Endothelial cell of umbilical vein (primary cell): ENCODE data around the gene VEPH1. TPM values are rescaled to one million over a fixed set of nuclear protein-coding genes. Genes with fewer than 3 reads are reported as not detected.

Experiments used
- BruUV-seq: library from RNA; stranded (reverse); fragments of 400-500 nt; replicated peaks from 2 replicates; lab custom pipeline; 2021; lab: Mats Ljungman, UMichigan
- CTCF ChIA-PET: fragments of 300-600, 350-600 bp; sonication (Branson Sonifier 250); formaldehyde crosslinking; loops from one replicate; lab custom pipeline; 2021; ENCODE audit warnings: antibody characterized with exemption, inconsistent platforms; lab: Charles Lee
- POLR2A ChIA-PET: fragments of 300-600, 350-600 bp; sonication (Branson Sonifier 250); formaldehyde crosslinking; loops from one replicate; lab custom pipeline; 2021; ENCODE audit warnings: antibody characterized with exemption, inconsistent platforms; lab: Charles Lee
- DNase-seq: peaks from one replicate; pipeline ENCODE4 v3.0.0-alpha.2; 2011; ENCODE audit warnings: low read depth, low spot score
- FAIRE-seq: peaks from 2 replicates; lab custom pipeline; 2011; peaks lifted over from hg19 to GRCh38; lab: Jason Lieb, UNC
- H2AFZ ChIP-seq: 2 replicates; pipeline ENCODE4 v1.6.0; 2012; ENCODE audit warnings: low read depth, low read length, control low read depth, inconsistent platforms
- H3K27ac ChIP-seq: 2 replicates; pipeline ENCODE4 v1.5.1; 2011; ENCODE audit warnings: low read depth, mild to moderate bottlenecking, control low read depth, low read length, moderate library complexity; ENCODE audit not compliant: insufficient read depth
- H3K27me3 ChIP-seq, 2 experiments: 2 replicates each; pipeline versions ENCODE4 v1.6.0 to v1.6.1; 2011; ENCODE audit warnings: low read length in 2 of 2, mixed read lengths in 1 of 2; ENCODE audit not compliant: control insufficient read depth in 2 of 2, insufficient read depth in 2 of 2
- H3K36me3 ChIP-seq, 2 experiments: 2 replicates in 1 of 2; 3 replicates in 1 of 2; pipeline ENCODE4 v1.5.1; 2011; ENCODE audit warnings: low read length in 2 of 2, mild to moderate bottlenecking in 1 of 2, moderate library complexity in 1 of 2; ENCODE audit not compliant: control insufficient read depth in 2 of 2, insufficient read depth in 2 of 2; ENCODE audit errors: extremely low read depth in 1 of 2
- H3K4me1 ChIP-seq: 3 replicates; pipeline ENCODE4 v1.5.1; 2011; ENCODE audit warnings: mild to moderate bottlenecking, low read length; ENCODE audit not compliant: control insufficient read depth, insufficient read depth; ENCODE audit errors: extremely low read depth
- H3K4me2 ChIP-seq: 2 replicates; pipeline ENCODE4 v1.6.1; 2011; ENCODE audit warnings: low read length, control low read depth, mixed read lengths; ENCODE audit not compliant: insufficient read depth
- H3K4me3 ChIP-seq, 3 experiments: fragments of 200-600 bp in 1 of 3; sonication (generic), shearing (Covaris generic) in 1 of 3; replicated peaks in 1 of 3; 2 replicates each; pipeline ENCODE4 v1.5.1; 2011 to 2016; ENCODE audit warnings: control low read depth in 3 of 3, low read length in 3 of 3, mild to moderate bottlenecking in 2 of 3, inconsistent platforms in 1 of 3, low read depth in 1 of 3, moderate library complexity in 1 of 3; ENCODE audit not compliant: insufficient read depth in 1 of 3
- H3K79me2 ChIP-seq: 2 replicates; pipeline ENCODE4 v1.6.0; 2012; ENCODE audit warnings: low read length, inconsistent platforms; ENCODE audit not compliant: control insufficient read depth, insufficient read depth
- H3K9ac ChIP-seq: replicated peaks from 2 replicates; pipeline ENCODE3; 2011; ENCODE audit warnings: low read length, control low read depth; ENCODE audit not compliant: insufficient read depth; ENCODE audit errors: extremely low read depth
- H3K9me1 ChIP-seq: replicated peaks from 3 replicates; pipeline ENCODE4 v1.6.0; 2011; ENCODE audit warnings: mild to moderate bottlenecking, low read length; ENCODE audit not compliant: control insufficient read depth, insufficient read depth; ENCODE audit errors: extremely low read depth
- H3K9me3 ChIP-seq: replicated peaks from 2 replicates; pipeline ENCODE4 v1.5.1; 2012; ENCODE audit warnings: low read length, inconsistent platforms; ENCODE audit not compliant: control insufficient read depth, insufficient read depth
- H4K20me1 ChIP-seq: replicated peaks from 2 replicates; pipeline ENCODE3; 2011; ENCODE audit warnings: mild to moderate bottlenecking, low read length; ENCODE audit not compliant: control insufficient read depth, insufficient read depth; ENCODE audit errors: extremely low read depth
- EZH2 ChIP-seq: IDR thresholded peaks from 2 replicates; pipeline ENCODE4 v1.6.1; 2012; ENCODE audit warnings: borderline replicate concordance, low read depth, mild to moderate bottlenecking, moderate library complexity, low read length, inconsistent platforms; ENCODE audit not compliant: severe bottlenecking
- FOS ChIP-seq: IDR thresholded peaks from 2 replicates; pipeline ENCODE4 v1.6.1; 2011; ENCODE audit warnings: mild to moderate bottlenecking, low read length, moderate library complexity, borderline replicate concordance; ENCODE audit not compliant: insufficient read depth
- GATA2 ChIP-seq: IDR thresholded peaks from 2 replicates; pipeline ENCODE4 v1.7.0; 2011; ENCODE audit warnings: low read depth, mild to moderate bottlenecking, moderate library complexity, mixed read lengths, low read length; ENCODE audit not compliant: insufficient read length, insufficient read depth
- JUN ChIP-seq: IDR thresholded peaks from 2 replicates; pipeline ENCODE4 v1.6.1; 2011; ENCODE audit warnings: borderline replicate concordance, low read depth; ENCODE audit not compliant: insufficient read length, insufficient read depth
- MYC ChIP-seq: IDR thresholded peaks from one replicate; pipeline ENCODE4 v1.6.1; 2011; ENCODE audit warnings: mild to moderate bottlenecking, low read depth, low read length
- POLR2A ChIP-seq: IDR thresholded peaks from 2 replicates; pipeline ENCODE4 v1.6.1; 2012; ENCODE audit warnings: low read depth, mild to moderate bottlenecking, control low read depth, low read length
- POLR2AphosphoS5 ChIP-seq: IDR thresholded peaks from 2 replicates; pipeline ENCODE4 v1.6.1; 2012; ENCODE audit warnings: low read depth, mild to moderate bottlenecking, control low read depth, low read length, moderate library complexity; ENCODE audit not compliant: insufficient read depth
- dilution Hi-C: fragments of 300-500 bp; cut with MboI; formaldehyde crosslinking; loops from one replicate; pipeline ENCODE4 v1.15.0; 2019; ENCODE audit warnings: low sequenced_read_pairs; ENCODE audit not compliant: extremely low pct_ligation_motif_present
- intact Hi-C: fragments of 100-400 bp; cut with micrococcal nuclease; formaldehyde crosslinking; loops from one replicate; pipeline ENCODE4 v1.10.0; 2022
- polyA plus RNA-seq, 4 experiments: library from polyadenylated mRNA; depleted of rRNA in 3 of 4; stranded (reverse) in 3 of 4; unstranded in 1 of 4; fragments of >200 nt; gene quantifications; 2 replicates each; pipeline versions ENCODE4 v1.2.1 to v1.2.3, GENCODE V29; 2011 to 2012; ENCODE audit warnings: missing spikeins in 1 of 4
- total RNA-seq: library from RNA; stranded (reverse); gene quantifications from 2 replicates; pipeline ENCODE4 v1.2.3, GENCODE V29; 2021
- TF ChIP-seq, protein P1 (sequence below): IDR thresholded peaks from 2 replicates; pipeline ENCODE4 v1.6.1; 2011; ENCODE audit not compliant: insufficient read depth, insufficient read length
- TF ChIP-seq, protein P2 (sequence below), 2 donors: IDR thresholded peaks; 1 replicate in 1 of 2; 2 replicates in 1 of 2; pipeline ENCODE4 v1.5.1; 2011; ENCODE audit warnings: low read length in 2 of 2, mild to moderate bottlenecking in 2 of 2, moderate library complexity in 2 of 2, control low read depth in 1 of 2, inconsistent platforms in 1 of 2, low read depth in 1 of 2; ENCODE audit not compliant: insufficient read depth in 1 of 2; ENCODE audit errors: extremely low read depth in 1 of 2

The VEPH1 gene
- total and polyA plus RNA-seq, 2 donors (not counting 3 experiments of a cell fraction or from before 2014, with no cell fraction given) = 42.9 to 136 TPM

GRCh38 chr3:157408499-157409149 lies 94.6 kb downstream of the VEPH1 start:
- no peaks in the 10 kb centered on the region for H3K9me3 ChIP-seq
- dilution Hi-C loops = no loop called here
- no peak overlapping the region for H2AFZ ChIP-seq

GRCh38 chr3:157407769-157408168 lies 95.4 kb downstream of the VEPH1 start:
- TF ChIP-seq, protein P1, sequence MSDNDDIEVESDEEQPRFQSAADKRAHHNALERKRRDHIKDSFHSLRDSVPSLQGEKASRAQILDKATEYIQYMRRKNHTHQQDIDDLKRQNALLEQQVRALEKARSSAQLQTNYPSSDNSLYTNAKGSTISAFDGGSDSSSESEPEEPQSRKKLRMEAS = no peak
- TF ChIP-seq JUN (no peak), EZH2 (no peak), POLR2A (no peak), FOS (no peak), POLR2AphosphoS5 (no peak), MYC (no peak), GATA2 (no peak)
- TF ChIP-seq, protein P2, sequence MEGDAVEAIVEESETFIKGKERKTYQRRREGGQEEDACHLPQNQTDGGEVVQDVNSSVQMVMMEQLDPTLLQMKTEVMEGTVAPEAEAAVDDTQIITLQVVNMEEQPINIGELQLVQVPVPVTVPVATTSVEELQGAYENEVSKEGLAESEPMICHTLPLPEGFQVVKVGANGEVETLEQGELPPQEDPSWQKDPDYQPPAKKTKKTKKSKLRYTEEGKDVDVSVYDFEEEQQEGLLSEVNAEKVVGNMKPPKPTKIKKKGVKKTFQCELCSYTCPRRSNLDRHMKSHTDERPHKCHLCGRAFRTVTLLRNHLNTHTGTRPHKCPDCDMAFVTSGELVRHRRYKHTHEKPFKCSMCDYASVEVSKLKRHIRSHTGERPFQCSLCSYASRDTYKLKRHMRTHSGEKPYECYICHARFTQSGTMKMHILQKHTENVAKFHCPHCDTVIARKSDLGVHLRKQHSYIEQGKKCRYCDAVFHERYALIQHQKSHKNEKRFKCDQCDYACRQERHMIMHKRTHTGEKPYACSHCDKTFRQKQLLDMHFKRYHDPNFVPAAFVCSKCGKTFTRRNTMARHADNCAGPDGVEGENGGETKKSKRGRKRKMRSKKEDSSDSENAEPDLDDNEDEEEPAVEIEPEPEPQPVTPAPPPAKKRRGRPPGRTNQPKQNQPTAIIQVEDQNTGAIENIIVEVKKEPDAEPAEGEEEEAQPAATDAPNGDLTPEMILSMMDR (IDR thresholded peaks at IDR 0.05; ENCODE audit: extremely low read depth in 1 of 2, insufficient read depth in 1 of 2, low read depth in 1 of 2, low read length in 2 of 2) = no peak
- no peak overlapping the region for H3K9ac ChIP-seq
- ChIA-PET CTCF (no interaction called here), POLR2A (no interaction called here)
- FAIRE-seq = no peak
- intact Hi-C loops = no loop called here
- no peak for DNase-seq
- H3K4me2 ChIP-seq = no peak overlapping the region
- no TSS peak for BruUV-seq
- no peak overlapping the region for H2AFZ ChIP-seq
- peaks cover 6 to 8% of the 10 kb centered on the region in 2 experiments for H3K36me3 ChIP-seq
- no peaks in the 10 kb centered on the region for H3K27me3 ChIP-seq
- no peaks in the 10 kb centered on the region for H3K79me2 ChIP-seq
- H3K4me1 ChIP-seq = peaks cover 24% of the 10 kb centered on the region
- H3K4me3 ChIP-seq = no peak overlapping the region
- no peaks in the 10 kb centered on the region for H3K9me1 ChIP-seq
- no peak overlapping the region for H3K27ac ChIP-seq
- dilution Hi-C loops = no loop called here
- H4K20me1 ChIP-seq = no peaks in the 10 kb centered on the region
- no peaks in the 10 kb centered on the region for H3K9me3 ChIP-seq

More at GRCh38 chr3:157408499-157409149, 94.6 kb downstream of the VEPH1 start:
- Histone ChIP-seq H3K9ac (no peak overlapping the region), H3K79me2 (no peaks in the 10 kb centered on the region), H3K4me1 (peaks cover 24% of the 10 kb centered on the region), H3K4me3 (no peak overlapping the region), H3K27ac (no peak overlapping the region), H3K9me1 (no peaks in the 10 kb centered on the region), H3K36me3 (peaks cover 6 to 12% of the 10 kb centered on the region in 2 experiments), H3K27me3 (no peaks in the 10 kb centered on the region), H4K20me1 (no peaks in the 10 kb centered on the region), H3K4me2 (no peak overlapping the region)
- intact Hi-C loops = no loop called here
- no TSS peak for BruUV-seq
- TF ChIP-seq EZH2 (no peak), JUN (no peak), FOS (no peak), POLR2A (no peak)
- TF ChIP-seq, protein P2 (IDR thresholded peaks at IDR 0.05; ENCODE audit: extremely low read depth in 1 of 2, insufficient read depth in 1 of 2, low read depth in 1 of 2, low read length in 2 of 2) = no peak
- DNase-seq = no peak
- ChIA-PET POLR2A (no interaction called here), CTCF (no interaction called here)
- no peak for FAIRE-seq
